GM21390 (cell line): ENCODE data around the gene PLEKHJ1.

Source experiments
- ATAC-seq: cut with Tn5 transposase; IDR thresholded peaks from one replicate; pipeline ENCODE4 v1.9.1; 2021; ENCODE audit not compliant: unreplicated experiment

PLEKHJ1 gene

DNA sequence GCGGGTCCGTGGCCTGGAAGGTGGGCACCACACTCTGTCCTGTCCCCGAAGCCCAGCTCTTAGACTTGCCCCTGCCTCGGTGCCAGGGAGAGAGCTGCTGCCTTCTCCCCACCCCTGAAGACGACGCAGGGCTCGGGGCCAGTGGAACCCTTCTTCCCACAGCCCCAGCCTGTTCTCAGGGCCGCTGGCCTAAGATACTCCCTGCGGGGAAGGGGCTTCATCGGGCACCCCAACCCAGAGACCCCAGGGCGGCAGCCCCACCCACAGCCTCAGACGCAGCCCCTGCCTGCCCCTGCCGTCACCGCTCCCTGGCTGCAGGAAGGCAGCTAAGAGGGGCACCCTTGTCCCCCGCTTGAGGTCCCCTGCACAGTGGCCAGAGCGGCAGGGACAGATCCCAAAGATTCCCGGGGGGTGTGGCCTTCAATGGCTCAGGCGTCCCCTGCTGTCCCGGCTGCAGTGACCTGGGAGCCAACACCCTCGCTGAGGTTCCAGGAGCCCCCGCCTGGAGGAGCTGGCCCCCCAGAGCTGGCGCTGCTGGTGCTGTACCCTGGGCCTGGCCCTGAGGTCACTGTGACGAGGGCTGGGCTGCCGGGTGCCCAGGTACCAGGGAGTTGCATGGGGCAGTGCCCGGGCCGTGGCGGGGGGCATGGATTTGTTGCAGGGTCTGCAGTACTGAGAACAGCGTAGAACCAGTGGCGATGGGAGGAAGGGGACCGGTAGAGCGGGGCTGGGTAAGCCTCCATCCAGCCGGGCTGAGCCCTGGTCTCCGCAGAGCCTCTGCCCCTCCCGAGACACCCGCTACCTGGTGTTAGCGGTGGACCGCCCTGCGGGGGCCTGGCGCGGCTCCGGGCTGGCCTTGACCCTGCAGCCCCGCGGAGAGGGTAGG is 14.0 kb upstream of the PLEKHJ1 start:
- no peak for ATAC-seq

DNA sequence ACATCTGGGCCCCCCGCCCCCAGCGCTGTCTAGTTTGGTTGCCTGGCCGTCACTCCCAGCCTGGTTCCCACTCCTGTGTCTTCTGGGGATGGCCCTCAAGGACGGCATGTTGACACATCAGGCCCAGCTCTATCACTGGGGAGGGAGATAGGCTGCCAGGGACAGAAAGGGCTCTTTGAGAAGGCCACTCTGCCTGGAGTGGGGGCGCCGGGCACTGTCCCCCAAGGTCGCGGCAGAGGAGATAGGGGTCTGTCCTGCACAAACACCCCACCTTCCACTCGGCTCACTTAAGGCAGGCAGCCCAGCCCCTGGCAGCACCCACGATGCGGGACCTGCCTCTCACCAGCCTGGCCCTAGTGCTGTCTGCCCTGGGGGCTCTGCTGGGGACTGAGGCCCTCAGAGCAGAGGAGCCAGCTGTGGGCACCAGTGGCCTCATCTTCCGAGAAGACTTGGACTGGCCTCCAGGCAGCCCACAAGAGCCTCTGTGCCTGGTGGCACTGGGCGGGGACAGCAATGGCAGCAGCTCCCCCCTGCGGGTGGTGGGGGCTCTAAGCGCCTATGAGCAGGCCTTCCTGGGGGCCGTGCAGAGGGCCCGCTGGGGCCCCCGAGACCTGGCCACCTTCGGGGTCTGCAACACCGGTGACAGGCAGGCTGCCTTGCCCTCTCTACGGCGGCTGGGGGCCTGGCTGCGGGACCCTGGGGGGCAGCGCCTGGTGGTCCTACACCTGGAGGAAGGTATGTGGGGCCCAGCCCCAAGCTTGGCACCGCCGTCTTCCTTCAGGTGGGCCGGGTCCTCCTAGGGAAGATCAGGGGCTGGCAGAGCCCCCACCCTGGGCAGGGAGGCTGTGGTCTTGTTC is 13.1 kb upstream of the PLEKHJ1 start, which contains the start of gene AMH:
Gene AMH (plus strand): TSS at position 314 of the 857 bp plus-strand sequence. CDS start 10 bp downstream, at position 324.
- ATAC-seq = no peak

DNA sequence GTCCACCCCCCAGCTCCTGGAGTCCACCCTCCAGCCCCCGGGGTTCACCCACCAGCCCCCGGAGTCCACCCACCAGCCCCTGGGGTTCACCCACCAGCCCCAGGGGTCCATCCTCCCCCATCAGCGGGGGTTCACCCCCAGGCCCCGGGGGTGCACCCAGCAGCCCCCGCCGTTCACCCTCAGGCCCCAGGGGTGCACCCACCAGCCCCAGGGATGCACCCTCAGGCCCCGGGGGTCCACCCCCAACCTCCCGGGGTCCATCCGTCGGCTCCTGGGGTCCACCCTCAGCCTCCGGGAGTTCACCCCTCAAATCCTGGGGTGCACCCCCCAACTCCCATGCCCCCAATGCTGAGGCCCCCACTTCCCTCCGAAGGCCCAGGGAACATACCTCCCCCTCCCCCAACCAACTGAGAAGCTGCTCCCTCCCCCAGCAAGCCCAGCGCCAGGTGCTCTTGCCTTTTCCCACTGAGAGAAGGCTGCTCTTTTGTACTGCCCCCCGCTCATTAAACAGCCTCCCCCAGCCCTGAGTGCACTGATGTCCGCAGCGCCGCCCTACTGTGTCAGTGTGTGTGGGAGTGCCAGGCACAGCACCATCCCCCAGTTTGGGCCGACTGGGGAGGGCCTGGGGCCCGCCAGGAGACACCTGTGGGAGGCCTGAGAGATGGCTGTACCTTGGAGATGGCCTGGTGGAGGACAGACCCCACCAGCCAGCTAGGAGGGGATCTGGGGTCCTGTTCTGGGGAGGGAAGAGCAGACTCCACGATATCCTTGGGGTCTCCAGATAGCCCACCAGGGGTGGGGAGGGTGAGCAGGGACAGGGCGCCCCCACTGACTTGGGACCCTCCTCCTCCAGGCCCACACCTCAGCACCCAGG is 12.2 kb upstream of the PLEKHJ1 start:
- ATAC-seq = no peak

DNA sequence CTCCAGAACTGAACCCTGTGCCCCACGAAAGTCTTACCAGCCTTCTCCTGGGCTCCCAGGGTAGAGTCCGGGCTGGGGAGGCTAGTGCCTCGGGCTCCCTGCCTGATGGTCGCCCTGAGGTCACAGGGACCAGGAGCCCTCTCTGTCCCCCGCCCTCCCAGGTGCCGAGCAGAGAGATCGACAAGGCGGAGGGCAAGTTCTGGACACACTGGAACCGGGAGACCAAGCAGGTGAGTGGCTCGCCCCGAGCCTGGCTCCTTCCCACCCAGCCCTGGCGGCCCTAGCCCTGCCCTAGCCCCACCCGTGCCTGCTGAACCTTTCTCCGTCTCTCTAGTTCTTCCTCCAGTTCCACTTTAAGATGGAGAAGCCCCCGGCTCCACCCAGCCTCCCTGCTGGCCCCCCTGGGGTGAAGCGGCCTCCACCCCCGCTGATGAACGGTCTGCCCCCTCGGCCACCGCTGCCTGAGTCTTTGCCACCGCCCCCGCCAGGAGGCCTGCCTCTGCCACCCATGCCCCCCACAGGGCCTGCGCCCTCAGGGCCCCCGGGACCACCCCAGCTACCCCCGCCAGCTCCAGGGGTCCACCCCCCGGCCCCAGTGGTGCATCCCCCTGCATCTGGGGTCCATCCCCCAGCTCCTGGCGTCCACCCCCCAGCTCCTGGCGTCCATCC is 11.4 kb upstream of the PLEKHJ1 start:
- no peak for ATAC-seq

DNA sequence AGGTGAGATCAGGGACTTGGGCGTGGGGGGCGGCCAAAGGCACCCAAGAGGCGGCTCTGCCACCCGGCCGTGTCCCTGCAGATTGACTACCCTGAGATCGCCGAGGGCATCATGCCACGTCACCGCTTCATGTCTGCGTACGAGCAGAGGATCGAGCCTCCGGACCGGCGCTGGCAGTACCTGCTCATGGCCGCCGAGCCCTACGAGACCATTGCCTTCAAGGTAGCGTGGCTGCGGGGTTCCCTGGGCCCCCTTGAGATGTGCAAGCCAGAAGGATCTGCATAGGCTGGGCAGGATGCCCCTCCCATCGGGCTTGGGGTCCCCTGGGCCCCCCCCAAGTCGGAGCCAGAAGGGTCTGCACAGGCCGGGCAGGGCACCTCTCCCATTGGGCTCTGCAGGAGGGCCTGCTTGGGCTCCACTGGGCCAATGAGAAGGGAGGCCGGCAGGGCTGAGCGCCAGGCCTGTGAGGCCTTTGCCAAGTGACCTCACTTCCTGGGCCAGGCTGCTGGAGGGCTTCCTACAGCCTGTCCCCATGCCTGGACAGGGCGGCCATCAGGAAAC is 10.8 kb upstream of the PLEKHJ1 start:
- ATAC-seq = no peak

DNA sequence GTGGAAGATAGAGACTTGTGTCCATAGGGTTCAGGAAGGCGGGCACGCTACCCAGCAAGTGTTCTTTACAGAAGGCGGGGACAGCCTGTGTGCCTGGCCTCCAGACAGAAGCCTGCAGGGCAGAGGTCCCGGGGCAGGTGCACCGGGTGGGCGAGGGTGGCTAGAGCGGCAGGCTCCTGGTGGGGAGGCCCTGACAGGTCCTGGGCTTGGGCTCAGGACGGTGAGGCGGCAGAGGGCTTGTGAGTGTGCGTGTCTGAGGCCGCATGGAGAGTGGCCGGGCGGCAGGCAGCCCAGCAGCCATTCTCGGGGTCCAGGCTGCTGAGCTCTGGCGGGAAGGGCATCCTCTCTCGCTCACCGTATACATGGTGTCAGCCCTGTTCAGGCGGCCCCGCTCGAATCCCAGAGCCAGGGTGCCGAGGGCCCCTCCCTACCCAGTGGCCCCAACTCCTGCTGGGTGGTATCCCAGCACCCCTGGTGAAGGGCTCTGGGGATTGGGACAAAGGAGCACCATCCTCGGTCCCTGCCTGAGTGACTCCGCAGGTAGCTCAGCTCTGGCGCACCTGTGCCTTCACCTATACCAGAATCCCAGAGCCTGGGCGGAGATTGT is 10.0 kb upstream of the PLEKHJ1 start:
- ATAC-seq = no peak

DNA sequence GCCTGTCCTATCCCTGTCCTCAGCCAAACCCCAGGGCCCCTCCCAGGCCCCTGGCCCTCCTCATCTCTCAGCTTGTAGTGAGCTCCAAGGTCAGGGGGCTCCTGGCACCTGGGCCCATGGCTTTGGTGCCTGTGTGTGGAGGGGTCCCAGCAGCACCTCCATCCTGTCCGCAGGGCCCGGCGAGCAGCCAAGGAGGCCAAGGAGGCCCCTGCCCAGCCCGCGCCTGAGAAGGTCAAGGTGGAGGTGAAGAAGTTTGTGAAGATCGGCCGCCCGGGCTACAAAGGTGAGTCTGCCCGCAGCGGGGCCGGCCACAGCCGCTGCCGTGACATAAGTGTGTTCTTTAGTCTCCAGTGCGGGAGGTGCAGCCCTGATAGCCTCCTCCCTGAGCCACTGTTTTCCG is 9.1 kb upstream of the PLEKHJ1 start:
- ATAC-seq = no peak

DNA sequence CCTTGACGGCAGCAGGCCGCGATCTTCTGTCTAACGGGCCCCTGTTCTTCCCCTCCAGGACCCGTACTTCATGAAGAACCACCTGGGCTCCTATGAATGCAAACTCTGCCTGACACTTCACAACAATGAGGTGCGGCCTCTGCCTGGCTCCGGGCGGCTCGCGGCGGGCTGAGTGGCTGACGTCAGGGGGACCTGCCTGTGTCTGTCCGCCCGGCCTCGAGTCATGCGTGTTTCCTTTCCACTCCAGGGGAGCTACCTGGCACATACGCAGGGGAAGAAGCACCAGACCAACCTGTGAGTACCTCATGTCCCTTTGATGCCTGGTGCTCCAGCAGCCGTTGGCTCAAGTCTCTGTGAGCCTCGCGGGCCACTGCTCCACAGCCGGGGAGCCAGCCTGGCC is 8.4 kb upstream of the PLEKHJ1 start:
- ATAC-seq = no peak

DNA sequence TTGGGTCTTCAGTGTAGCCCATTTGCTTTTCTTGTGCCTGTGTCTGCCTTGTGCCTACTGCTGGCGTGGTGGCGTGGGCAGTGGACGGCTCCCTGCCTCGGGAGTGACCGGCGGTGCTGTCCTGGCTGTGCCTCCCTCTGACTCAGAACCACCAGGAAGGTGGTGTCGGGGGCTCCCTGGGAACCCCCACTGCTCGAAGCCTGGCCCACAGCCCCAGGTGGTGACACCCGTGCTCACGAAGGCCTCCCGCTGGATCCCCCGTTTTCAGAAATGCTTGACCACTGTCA is 7.9 kb upstream of the PLEKHJ1 start:
- no peak for ATAC-seq

DNA sequence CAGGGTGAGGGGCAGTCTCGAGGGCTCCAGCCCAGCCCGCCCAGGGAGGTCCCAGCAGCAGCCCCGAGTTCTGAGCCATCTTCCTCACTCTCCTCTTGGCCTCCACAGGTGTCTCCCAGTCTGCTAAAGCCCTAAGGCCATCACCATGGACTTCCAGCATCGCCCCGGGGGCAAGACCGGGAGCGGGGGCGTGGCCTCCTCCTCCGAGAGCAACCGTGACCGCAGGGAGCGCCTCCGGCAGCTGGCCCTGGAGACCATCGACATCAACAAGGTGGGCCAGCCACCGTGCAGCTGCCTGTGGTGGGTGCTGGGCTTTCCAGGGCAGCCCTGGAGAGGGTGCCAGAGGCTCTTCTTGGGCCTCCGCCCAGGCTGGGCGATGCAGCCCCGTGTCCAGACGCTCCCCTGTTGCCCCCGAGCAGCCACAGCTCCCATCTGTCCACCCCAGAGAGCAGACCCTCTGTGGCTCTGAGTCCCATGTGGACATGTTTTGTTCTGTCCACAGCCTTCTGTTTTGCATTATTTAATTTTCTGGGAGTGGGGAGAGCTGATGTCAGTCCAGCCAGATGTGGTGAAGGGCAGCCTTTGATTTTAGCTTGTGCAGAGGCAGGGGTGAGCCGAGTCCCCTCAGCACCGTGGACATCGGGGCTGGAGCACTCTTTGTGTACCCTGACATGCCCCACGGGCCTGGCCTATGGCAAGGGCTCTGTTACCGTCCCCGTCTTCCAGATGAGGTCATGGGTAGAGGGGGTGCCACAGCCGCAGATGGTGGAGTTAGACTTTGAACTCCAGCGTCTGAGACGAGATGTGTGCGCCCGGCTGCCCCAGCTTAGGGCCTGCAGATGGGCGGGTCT is 7.4 kb upstream of the PLEKHJ1 start:
- ATAC-seq = no peak

DNA sequence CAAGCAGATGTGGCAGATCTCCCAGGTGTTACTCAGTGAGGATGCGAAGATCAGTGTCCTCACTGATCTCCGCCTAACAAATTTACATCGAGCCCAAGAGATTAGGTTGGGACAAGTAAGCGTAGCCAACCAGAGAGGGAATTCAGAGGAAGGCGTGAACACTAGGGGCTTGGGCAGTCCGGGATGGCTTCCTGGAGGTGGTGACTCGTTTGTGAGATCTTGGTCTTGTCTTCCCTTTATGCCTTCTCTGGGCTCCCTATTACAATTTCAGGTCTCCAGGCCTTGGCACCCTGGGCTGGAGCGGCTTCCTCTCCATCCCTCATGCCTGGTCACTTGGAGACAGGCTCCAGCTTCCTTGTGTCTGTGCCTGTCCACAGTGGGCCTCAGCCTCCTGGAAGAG is 6.7 kb upstream of the PLEKHJ1 start:
- ATAC-seq = no peak

DNA sequence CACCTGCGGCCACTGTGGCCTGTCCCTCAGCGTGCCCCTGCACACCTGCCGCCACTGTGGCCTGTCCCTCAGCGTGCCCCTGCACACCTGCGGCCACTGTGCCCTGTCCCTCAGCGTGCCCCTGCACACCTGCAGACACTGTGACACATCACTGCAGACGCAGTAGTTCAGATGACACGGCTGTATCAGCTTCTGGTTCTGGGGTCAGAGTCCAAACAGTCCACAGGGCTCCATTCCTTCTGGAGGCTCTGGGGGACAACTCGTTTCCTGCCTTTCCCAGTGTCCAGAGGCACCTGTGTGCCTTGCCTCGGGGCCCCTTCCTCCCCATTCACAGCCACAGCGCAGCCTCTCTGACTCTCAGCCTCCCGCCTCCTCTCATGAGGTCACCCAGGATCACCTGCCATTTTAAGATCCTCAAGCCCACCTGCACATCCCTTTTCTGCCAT is 6.0 kb upstream of the PLEKHJ1 start:
- ATAC-seq = no peak

DNA sequence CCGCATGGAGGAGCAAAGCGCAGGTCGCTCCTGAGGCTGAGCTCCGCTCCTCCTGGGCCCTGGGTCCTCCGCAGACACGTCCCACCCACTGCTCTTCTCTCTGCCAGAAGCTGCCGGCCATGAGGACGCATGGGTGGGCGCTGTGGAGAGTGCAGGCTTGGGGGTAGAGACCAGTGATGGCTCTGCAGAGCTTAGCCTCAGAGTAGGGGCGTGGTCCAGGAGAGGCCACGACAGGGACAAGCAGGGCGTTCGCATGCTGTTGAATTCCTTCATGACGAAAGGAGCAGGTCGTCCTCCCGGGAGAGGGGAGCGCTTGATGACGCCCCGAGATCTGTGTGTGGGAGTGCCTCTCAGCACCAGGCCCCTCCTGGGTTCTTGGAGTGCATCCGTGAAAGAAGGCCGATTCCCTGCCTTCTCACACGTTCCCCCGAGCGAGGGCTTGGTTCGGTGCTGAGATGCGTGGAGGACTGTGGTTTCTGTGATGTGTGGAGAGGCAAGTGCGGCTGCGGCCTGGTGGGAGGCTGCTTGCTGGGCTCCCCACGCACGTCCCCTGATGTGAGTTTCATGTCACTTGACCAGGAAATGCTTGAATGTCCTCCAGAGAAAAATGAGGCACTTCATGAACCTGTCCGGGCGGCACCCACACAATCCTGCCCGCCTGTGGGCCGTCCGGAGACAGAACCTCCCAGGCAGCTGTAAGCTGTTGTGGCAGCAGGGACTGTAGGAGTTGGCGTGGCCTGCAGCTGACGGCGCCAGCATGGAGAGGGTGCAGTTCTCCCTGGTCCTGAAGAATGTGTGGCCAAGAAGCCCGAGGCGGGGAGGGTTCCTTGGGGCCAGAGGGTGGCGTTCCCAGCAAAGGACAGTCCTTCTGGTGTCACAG is 5.0 kb upstream of the PLEKHJ1 start:
- ATAC-seq = no peak

DNA sequence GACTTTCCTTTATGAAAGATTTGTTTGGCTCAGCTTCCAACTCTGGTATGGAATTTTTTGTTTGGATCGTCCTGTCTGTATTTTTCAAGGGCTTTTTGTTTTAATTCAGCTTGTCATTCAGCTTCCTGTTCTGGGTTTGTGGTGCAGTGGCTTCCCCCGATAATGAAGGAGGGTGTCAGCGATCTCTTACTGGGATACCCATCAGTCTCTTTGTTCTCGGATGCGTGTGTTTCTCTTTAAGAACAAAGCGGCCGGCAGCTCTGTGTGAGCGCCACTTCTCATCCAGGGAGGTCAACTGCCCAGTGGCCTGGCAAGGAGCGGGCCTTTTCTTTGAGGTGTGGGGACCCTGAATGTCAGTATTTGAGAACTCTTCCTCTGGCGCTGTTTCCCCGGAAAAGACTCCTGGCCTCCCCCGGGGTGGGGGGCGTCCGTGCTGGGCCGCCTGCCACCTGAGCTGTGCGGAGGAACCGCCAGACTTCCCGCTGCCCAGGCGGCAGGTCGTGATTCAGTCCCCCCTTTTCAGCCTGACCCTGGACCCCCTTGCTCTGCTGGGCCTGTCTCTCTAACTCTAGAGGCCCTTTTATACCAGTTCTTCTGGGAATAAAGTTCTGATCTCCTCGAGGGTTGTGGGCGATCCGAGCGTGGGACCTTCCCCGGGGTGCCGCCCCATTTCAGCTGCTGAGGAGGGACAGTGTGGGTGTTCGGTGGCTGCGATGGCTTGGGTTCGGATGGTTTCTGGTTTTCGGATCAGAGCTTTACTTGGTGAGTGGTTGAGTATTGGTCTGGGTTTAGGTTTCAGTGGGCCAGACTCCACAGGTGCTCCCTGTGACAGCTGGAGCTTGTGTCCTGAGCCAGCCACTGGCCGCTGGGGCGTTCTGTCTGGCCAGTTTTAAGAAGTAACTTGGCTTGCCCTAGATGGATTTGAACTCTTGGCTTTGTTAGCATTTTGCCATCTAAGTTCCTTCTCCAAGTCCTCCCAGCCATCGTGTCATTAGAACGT is 3.9 kb upstream of the PLEKHJ1 start:
- no peak for ATAC-seq

DNA sequence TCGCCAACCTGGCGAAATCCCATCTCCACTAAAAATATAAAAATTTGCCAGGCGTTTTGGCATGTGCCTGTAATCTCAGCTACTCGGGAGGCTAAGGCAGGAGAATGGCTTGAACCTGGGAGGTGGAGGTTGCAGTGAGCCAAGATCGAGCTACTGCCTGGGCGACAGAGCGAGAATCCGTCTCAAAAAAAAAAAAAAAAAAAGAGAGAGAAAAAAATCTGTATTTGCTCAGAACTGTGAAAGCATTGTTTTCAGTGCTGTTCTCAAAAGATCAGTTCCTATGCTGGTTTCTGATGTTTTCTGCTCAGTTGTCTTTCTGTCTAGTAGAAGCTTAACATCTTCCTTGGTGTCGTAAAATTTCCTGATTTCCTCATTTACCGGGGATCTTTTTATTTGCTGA is 3.0 kb upstream of the PLEKHJ1 start:
- no peak for ATAC-seq

DNA sequence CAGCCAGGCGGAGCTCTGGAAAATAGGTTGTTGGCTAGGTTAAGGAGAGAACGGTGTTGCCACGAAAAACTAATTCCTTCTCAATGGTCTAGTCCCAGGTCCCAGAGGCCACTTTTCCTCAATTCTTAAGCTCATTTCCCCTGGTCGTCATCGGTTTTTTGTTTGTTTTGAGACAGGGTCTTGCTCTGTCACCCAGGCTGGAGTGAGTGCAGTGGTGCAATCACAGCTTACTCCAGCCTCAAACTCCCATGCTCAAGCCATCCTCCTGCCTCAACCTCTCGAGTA is 1.7 kb upstream of the PLEKHJ1 start:
- no peak for ATAC-seq
